Stimulated activated CD4-positive, alpha-beta T cell treated with anti-CD3 and anti-CD28 coated beads, Interleukin-1b, Interleukin-23, amount 100 ng/mL, for 1 hour (primary cell): ENCODE results near the gene NAPEPLD.

Source experiments
- DNase-seq, 2 donors: peaks; one replicate each; pipeline ENCODE4 v3.0.0-alpha.2; 2020; ENCODE audit warnings: low read depth in 2 of 2

The NAPEPLD gene

DNA sequence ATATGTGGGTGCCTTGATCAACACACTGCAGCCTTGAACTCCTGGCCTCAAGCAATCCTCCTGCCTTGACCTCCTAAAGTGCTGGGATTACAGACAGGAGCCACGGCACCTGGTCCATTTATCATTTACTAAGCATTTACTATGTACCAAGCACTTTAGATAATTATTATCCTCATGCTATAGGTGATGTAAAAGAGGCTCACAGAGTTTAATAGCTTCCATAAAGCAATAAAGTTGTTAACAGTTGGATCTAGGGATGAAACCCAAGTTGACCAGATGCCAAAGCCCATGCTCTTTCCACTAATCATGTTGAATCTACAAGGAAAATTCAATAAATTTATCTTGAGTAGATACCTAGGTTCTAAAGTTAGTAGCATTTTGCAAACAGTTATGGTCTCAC is 5.0 kb downstream of the NAPEPLD start:
- no peak for DNase-seq

GRCh38 chr7:103142494-103142893 is 6.4 kb downstream of the NAPEPLD start:
- DNase-seq = no peak

DNA sequence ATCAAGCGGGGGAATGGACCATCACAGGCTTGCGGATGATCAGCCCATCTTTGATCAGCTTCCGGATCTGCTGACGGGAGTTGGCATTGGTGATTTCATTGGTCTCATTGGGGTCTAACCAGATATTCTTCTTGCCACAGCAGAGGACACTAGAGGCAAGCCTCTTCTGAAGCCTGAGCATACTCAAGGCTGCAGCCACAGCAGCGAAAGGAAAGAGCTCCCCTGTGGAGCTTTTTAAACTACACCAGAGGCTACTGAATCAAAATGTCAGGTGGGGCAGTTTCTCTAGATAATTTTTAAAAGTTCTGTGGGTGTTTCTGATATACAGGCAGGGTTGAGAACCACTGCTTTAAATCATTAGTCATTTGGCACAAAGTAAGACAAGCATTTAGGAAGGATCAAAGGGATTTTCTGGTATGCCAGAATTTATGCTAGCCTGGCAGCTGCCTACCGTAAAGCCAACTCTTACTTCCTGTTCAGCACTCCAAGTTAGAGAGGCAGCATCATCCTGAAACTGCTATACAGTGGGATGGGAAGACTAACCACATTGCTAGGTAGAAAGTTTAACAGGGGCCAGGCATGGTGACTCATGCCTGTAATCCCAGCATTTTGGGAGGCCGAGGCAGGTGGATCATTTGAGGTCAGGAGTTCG is 7.0 kb downstream of the NAPEPLD start:
- DNase-seq = no peak

GRCh38 chr7:103140685-103141084 is 8.2 kb downstream of the NAPEPLD start:
- no peak for DNase-seq

GRCh38 chr7:103140061-103140460 is 8.8 kb downstream of the NAPEPLD start:
- DNase-seq = no peak

GRCh38 chr7:103134836-103135554 is 13.9 kb downstream of the NAPEPLD start:
- no peak for DNase-seq

DNA sequence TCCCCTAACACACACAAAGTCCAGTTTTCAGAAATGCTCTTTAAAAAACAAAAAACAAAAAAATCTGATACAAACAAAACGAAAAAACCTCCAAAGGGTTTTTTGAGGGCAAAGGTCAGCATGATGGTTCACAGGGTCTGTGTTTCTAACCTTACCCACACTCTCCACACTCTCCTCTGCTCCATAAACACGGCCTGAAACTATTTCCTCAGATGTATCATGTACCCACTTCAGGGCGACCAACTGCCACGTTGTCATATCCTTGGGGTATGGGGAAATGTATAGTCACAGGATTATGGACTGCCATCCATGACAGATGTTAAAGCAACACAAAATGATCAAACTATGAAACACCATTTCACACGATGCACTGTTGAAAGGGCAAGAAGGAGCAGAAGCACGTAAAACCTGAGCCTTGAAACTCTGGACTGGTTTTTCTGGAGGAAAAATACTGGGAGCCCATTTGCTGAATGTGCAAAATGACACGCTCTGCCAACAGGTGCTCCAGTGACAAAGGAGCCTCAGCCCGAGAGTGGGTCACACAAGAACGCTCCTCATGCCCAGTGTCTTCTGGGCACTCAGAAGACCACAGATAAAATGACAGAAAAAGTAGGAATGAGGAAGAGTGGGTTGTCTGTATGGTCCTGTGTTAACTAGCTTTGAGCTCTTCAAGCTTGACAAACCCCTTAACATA is 15.8 kb downstream of the NAPEPLD start:
- no peak for DNase-seq

- DNase-seq = no peak
Measured at GRCh38 chr7:103130901-103131624, 17.8 kb downstream of the NAPEPLD start.

DNA sequence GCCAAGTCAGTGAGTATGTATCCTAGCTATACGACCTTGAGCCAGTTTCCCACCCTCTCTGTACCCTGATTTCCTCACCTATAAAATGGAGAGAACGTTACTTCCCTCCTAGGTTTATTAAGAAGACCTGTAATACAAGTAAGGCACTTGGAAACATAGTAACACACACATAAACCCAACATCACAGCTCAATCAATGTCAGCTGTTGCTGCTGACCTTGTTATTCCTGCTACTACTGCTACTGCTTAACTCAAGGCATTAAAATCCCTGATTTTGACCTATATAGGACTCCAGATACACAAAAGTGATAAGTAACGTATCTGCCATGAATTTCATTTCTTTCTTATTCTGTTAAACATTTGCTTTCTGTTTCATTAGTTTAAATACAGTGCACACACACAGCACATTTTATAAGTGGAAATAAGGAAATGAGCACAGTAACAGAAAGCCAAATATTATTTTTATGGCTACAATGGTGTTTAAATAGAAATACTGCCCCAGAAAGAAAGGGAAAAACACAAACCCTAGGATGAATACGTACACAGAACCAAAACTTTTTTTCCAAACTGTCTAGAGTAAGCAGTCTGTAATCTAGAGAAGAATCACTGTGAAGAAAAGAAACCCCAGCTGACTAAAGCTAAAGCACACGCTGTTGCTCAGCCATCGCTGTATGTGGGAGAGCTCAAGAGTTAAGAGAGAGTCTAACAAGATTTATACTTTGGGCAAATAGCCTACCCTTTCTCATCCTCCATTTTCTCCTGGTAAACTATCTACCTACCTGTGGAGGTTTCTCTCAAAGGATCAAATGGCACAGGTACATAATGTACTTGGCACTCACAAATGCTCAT is 19.0 kb downstream of the NAPEPLD start:
- DNase-seq = no peak

DNA sequence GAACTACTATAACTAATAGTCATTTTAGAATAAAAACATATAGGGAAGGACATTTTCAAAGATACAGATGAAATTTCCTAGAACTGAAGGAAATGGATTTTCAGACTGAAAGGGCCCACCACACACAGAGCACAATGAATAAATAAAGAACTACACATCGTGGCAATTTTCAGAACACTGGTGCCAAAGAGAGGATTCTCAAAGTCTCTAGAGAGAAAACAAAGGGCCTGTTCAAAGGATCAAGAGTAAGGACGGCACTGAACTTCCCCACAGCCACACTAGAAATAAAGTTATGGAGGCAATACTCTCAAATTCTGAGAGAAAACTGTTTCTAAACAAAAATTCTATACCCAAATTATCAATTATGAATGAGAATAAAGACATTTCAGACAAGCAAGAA is 21.9 kb downstream of the NAPEPLD start:
- no peak for DNase-seq

DNA sequence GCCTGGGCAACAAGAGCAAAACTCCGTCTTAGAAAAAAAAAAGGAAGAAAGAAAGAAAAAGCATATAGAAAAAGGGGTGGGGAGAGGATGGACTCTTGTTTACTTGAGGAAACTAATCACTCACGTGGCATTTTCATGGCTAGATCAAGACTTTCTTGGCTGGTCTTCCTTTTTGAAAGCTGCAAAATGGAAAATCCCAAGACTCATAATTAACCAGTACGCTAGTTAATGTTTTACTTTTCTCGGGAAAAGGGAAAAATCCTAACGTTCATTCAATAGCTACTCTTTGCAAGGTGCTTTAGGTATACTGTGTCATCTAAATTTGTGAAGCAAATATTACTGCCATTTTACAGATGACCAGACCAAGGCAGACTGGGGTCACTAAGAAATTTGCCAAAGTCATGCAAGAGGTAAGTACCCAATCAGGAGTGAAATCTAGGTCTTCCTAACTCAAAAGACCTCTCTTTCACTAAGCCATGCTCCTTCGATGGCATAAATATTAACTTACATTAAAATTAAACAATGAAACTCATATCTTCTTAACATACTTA is 24.4 kb downstream of the NAPEPLD start:
- no peak for DNase-seq

- DNase-seq = no peak
Measured at GRCh38 chr7:103123529-103123928, 25.4 kb downstream of the NAPEPLD start.

- DNase-seq = no peak
Measured at GRCh38 chr7:103121641-103122040, 27.3 kb downstream of the NAPEPLD start.

DNA sequence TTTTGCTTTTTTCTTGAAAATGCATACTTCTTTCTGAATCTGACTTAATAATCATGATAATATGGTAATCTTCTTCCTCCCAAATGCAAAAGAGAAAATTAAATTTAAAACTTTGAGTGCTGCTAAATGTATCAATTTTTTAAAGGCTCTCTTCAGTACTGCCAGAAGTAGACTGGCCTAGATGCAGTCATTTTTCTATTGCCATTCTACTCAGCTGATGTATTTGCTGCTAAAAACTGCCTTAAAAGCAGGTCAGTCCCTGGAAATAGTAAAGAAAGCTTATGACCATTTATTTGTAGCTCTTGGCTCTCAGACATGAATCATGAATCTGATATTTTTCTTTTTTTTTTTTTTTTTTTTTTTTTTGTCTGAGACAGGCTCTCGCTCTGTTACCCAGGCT is 28.5 kb downstream of the NAPEPLD start:
- no peak for DNase-seq

- DNase-seq = no peak
Measured at GRCh38 chr7:103119791-103120291, 29.1 kb downstream of the NAPEPLD start.

- DNase-seq = no peak
Measured at GRCh38 chr7:103117465-103117864, 31.4 kb downstream of the NAPEPLD start.

GRCh38 chr7:103116991-103117390 is 31.9 kb downstream of the NAPEPLD start:
- no peak for DNase-seq

DNA sequence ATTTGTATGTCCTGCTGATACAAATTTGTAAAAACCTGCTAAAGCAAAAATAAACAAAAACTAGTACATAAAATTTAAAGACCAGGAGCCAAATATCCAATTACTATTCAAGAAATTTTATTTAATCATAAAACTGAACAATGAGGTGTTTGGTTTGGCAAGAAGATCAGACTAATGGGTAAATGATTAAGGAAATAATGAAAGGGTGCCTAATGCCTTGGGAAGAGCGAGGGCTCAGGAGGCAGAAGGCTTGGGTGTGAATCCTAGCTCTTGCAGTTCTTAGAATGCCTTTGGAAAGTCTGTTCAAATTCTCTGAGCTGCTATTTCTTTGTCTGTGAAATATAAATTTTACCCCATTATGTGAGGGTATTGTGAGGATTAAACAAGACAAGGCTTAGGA is 32.4 kb downstream of the NAPEPLD start:
- DNase-seq = no peak

DNA sequence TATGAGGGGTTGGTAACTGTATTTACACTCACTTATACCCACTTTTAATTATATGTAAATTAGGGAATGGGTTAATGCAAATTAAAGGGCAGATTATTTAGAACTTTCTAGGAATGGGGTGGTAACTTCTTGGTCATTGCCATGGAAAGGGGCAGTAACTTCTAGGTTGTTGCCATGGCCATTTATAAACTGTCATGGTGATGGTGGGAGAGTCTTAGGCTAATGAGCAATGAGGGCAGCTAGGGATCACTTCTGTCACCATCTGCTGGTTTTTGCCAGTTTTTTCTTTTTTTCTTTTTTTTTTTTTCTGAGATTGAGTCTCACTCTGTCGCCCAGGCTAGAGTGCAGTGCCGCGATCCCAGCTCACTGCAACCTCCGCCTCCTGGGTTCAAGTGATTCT is 33.1 kb downstream of the NAPEPLD start:
- no peak for DNase-seq

DNA sequence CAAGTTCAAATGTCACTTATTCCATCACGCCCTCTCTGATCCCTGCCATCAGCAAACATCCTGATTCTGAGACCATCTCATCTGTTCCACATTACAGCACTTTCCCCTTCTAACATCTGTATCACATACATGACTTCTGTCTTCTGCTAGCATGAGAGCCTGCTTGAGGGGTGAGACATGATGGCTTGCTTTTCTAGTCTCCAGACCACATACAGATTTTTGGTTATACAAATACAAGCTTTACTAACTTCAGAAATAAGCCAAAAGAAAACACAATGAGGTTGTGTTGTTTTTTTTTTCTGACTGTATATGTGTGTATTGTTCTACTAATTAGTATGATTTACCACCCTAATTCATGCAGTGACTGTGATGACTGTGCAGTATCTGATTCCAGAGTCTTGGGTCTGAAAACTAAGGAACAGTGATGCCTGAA is 34.3 kb downstream of the NAPEPLD start:
- DNase-seq = no peak

DNA sequence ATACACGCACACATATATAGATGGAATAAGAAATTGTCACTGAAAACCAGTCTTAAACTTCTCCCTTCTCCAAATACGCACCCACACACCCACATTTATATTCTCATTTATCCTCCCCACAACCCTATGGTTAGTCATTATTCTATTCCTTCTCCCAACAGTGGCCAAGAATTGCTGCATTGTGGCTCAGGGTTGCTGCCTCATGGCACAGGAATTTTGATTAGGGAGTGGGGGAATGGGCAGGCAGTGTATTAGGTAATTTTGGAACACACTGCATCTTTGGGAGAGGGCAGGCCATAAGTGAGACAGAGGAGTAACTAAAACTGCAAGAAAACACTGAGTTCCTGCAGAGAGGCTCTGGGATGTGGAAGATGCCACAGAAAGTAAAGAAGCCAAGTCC is 35.7 kb downstream of the NAPEPLD start:
- DNase-seq = no peak
